GM18502 (cell line): ENCODE data around the gene ATF6.
"Not testable (repeated sequence)": the region's sequence is repeated elsewhere in the genome, so short reads cannot be mapped to it uniquely, and the experiment has no call there.

Source experiments
- ATAC-seq: cut with Tn5 transposase; IDR thresholded peaks from one replicate; pipeline ENCODE4 v1.9.1; 2021; ENCODE audit warnings: mild to moderate bottlenecking; ENCODE audit not compliant: unreplicated experiment, poor library complexity

The ATF6 gene, protein sequence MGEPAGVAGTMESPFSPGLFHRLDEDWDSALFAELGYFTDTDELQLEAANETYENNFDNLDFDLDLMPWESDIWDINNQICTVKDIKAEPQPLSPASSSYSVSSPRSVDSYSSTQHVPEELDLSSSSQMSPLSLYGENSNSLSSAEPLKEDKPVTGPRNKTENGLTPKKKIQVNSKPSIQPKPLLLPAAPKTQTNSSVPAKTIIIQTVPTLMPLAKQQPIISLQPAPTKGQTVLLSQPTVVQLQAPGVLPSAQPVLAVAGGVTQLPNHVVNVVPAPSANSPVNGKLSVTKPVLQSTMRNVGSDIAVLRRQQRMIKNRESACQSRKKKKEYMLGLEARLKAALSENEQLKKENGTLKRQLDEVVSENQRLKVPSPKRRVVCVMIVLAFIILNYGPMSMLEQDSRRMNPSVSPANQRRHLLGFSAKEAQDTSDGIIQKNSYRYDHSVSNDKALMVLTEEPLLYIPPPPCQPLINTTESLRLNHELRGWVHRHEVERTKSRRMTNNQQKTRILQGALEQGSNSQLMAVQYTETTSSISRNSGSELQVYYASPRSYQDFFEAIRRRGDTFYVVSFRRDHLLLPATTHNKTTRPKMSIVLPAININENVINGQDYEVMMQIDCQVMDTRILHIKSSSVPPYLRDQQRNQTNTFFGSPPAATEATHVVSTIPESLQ

DNA sequence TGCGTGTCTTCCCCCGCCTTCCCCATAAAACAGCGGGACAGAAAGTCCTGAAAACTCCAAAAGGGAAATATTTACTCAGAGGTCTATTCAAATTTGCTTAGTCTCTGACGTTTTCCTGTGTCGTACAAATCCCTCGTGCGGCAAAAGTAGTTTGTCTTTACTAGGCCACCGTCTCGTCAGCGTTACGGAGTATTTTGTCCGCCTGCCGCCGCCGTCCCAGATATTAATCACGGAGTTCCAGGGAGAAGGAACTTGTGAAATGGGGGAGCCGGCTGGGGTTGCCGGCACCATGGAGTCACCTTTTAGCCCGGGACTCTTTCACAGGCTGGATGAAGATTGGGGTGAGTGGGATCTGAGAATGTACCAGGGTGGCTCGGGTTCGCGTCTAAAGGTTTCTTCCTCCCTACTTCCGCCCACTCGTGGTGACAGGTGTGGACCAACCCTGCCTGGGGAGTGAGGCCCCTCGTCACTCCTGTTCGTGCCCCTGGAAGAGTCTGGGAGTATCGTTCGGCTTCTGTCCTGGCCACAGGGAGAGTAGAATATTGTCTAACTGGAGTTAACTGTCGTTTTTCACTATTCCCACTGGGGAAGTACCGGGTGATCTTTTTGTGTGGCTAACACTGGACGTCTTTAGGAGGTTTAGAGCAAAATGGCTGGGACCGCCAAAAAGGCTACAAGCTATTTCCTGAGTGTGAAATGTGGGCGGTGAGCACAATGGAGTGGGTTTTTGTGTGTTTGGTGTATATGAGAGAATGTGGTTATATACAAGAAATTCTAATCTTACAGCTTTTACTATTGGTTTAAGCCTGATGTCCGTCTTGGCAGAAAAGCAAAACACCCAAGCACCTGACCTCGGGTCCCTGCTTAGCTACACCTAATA, at the start of gene ATF6:
Gene ATF6, plus strand, starts transcription at position 219 of the 880 bp plus-strand sequence. Its CDS starts 41 bp downstream, at position 260.
- ATAC-seq = peak; percentile 66

DNA sequence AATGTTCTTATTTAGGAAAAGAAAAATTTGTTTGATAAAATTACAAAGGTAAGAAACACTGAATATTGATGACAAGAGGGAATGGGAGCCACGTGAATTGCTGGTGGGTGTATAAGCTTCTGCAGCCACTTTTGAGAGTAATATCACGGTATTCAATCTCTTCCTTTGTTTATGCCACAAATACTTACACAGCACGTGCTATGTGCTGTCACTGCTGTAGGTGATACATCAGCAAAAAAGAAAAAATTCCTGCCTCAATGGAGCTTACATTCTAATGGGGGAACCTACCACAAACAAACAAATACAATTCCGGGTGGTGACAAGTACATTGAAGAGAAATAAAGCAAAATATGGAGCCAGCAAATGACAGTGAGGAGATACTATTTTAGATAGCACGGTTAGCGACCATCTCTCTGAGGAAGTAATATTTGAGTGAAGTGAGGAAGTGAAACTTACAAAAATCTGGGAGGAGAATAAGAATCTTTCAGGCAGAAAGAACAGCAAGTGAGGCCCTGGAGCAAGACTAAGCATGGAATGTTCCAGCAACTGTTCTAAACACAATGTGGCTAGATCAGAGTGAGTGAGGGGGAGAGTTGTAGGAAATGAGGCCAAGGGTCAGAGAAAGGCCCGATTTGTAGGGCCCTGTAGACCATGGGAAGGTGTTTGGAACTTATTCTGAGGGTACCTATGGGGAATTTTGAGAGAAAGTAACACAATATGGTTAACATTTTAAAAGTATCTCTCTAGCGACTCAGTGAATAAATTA, 47.4 kb upstream of the ATF6 start:
- ATAC-seq = peak; percentile 72

DNA sequence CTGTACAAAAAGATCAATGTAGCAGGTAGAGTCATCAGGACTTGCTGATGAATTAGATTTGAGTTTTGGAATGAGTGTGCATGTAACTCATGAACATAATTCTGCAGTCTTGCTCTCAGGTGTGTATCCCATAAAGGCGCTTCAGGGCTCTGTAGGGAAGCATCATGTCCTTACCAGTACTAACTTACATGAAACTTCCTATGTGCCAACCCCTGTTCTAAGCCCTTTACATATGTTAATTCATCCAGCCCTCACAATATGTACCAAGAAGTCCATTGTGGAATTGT, 46.9 kb upstream of the ATF6 start:
- peak; percentile 49 for ATAC-seq

DNA sequence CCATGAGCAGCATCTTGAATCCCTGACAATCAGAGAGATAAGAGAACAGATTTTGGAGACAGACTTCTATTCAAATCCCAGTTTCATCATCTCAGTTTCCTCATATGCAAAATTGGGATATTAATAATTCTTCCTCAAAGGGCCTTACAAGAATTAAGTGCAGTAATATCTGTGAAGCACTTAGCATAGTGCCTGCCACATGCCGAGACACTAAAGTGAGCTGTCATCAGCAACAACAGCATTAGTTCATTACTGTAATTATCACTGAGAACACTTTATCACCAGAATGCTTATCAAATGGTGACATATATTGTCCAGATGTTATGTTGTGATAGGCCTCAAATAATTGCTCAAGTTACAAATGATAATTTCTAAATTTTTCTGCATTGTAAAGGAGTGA, 45.7 kb upstream of the ATF6 start:
- ATAC-seq = no peak

DNA sequence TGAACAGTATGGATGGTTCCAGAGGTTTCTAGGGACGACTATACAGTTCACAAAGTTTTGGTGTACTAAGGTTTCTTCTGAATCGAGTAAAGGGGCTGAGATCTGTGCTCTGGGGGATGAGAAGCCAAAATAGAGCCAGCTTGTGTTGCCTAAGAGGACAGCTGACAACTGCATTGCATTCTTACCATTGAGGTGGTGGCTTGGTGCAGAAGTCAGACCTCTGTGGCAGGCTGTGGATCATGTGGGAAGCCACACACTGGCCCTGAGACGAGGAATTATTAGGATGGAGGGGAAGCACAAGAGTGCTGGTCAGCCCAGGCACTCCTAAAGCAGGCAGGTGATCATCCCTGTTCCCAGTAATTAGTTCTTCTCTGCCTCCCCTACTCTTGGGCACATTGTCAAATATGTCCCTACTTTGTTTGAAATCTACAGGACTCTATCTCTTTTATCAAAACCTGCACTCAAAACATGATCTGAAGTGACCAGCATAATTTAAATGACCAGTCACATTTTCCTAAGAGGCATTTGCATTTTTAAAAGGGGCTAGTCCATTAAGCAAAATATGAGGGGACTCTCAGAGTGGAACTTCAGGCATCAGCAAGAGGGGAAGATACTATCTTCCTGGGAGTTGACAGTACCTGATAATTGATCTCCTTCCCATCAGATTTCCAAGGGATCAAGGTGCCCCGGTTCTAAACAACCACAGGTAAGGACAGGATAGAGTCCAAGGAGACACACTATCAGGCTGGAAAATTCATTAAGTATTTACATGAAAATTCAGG, 45.0 kb upstream of the ATF6 start, which contains the start of gene FCRLB:
Gene FCRLB, plus strand, starts transcription at position 589 of the 782 bp plus-strand sequence. CDS start 1,129 bp downstream, outside the sequence.
- no peak for ATAC-seq

DNA sequence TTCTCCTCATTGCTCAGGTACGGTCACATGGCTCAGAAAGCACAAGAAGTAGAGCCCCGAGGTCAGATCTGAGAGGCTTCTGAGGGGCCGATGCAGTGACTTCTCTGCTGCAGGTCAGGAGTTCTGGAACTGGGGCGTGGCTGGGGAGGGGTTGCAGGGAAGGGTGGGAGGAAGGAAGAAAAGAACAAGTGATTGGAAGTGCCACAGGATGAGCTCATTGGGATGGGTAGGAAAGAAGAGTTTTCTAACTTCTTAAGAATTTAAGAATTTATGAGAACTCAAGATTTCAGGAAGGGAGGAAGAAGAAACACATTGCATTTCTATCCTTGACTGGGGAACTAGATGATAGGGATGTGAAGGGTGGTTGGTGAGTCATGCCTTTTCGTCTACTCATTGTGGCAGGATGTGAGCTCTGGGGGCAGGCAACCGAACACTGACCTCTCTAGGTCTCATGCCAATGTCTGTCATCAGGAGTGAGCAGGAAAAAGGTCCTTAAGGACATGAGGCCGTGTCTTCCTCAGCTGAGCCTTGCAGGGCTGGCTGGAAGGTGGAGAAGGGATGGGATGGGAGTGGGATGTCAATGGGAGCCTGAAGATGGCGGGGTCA, 44.3 kb upstream of the ATF6 start:
- ATAC-seq = no peak

DNA sequence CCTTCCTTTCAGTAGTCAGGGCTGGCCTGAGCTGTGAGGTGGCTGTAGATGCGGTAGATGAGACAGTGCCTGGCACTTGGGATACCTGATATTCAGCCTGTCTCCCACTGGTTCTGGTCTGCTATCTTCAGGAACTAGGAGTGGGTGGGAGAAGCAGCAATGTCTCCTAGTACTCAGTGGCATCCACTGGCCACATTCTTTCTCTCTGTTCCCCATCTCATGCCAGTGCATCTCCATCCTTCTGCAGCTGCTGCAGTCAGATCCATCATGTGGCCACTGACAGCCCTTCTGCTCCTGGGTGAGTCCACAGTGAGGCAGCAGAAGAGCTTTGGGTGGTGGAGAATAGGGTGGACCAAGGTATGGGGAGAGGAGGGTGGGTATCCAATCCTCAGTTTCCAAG, 43.7 kb upstream of the ATF6 start:
- ATAC-seq = no peak

DNA sequence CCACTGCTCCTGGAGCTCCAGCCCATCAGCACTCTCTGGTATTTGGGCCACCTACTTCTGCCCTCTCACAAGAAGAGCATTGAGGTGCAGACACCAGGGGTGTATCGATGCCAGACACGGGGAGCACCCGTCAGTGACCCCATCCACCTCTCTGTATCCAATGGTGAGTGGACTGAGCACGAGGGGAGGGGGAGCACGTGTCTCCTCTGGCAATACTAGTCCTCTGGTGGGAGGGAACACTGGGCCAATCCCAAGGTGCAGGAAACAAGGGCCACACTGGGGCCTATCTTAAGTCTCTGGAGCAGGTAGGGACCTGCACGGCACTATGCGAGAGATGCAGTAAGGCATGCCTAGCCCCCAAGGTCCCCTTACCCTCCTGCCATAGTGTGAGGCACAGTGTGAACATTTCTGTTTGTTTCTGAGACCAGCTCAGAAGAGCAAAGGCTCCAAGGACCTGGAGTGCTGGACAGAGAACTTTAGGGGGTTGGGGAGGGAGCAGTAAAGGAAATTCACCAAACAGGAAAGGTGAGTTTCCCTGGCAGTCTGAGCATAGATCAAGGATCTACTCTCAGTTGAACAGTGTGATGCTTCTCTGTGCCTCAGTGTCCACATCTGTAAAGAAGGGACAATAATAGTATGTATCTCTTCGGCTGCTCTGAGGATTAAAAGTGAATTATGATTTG, 42.5 kb upstream of the ATF6 start:
- ATAC-seq = no peak

DNA sequence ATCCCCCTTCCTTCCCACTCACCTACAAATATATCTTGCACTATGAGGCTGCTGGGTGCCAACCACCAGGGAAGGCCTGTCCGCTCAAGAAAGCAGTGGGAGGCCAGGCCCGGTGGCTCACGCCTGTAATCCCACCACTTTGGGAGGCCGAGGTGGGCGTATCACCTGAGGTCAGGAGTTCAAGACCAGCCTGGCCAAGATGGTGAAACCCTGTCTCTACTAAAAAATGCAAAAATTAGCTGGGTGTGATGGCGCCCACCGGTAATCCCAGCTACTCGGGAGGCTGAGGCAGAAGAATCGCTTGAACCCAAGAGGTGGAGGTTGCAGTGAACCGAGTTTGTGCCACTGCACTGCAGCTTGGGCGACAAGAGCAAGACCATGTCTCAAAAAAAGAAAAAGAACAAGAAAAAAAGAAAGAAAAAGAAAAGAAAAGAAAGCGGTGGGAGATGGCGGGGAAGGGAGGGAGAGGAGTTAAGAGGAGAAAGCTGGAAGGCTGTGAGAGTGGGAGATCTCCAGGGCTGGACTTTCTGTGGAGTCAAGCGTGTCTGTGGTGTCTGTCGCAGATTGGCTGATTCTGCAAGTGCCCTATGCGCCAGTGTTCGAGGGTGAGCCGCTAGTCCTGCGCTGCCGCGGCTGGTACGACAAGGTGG, 40.7 kb upstream of the ATF6 start:
- not testable (repeated sequence) for ATAC-seq

DNA sequence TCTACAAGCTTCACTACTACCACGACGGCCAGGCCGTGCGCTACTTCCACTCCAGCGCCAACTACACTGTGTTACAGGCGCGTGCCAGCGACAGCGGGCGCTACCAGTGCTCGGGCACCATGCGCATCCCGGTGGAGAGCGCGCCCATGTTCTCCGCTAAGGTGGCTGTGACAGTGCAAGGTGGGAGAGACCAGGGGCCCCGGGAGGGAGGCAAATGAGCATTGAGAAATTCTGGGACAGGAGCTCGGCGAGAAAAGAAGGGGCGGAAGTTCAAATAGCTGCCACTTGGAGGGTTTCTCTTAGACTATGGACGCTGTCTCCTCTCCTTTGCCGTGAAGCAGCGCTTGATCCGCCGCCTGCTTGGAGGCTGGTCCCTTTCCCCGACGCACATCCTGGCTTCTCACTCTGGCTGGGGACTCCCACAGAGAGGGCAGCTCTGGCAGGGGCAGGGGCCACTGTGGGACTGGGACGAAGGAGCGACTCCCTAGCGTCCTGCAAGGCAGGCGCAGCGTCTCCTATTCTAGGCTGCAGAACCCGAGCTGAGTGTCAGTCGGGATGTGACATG, 40.1 kb upstream of the ATF6 start:
- ATAC-seq = peak; percentile 17

DNA sequence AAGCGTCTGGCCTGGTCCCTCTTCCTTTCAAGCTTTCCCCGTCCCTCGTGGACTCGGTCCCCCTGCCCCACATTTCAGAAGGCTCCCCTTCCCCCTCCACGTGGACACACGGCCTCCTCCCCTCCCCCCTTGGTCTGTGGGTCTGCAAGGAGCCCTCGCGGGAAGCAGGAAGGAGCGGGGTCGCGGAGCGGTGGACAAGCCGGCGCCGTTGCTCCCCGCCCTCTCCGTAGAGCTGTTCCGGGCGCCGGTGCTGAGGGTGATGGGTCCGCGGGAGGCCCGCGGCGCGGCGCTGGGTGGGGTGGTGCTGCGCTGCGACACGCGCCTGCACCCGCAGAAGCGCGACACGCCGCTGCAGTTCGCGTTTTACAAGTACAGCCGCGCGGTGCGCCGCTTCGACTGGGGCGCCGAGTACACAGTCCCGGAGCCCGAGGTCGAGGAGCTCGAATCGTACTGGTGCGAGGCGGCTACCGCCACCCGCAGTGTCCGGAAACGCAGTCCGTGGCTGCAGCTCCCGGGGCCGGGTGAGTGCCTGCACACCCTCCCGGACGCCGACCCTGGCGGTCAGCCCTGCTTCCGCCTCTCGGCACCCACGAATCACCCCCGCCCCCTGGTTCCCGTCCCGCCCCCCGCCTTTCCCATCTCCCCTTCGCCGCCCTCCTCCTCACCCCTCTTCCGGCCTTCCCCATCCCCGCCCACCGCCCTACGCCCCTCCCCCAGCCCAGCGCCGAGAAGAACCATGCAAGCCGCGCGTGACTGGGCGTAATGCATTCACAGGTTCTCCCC, 39.5 kb upstream of the ATF6 start:
- peak; percentile 60 for ATAC-seq

DNA sequence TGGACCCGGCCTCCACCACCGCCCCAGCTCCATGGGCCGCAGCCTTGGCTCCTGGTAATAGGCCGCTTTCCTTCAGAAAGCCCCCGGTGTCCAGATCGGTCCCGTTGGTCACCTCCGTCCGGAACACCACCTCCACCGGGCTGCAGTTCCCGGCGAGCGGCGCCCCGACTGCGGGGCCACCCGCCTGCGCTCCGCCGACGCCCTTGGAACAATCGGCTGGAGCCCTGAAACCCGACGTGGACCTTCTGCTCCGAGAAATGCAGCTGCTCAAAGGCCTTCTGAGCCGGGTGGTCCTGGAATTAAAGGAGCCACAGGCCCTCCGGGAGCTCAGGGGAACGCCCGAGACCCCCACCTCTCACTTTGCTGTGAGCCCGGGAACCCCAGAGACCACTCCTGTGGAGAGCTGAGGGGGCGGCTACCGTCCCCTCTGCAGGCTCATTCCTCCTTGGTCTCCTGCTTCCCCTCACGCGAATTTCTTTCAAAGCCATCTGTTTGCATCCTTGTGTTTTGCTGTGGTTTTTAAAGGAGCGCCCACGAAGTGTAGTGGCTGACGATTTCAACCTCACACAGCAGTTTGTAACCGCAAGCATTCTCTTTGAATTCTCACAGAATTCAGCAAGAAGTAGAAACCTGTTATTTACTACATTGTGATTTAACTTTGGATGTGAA, 38.7 kb upstream of the ATF6 start:
- ATAC-seq = no peak

DNA sequence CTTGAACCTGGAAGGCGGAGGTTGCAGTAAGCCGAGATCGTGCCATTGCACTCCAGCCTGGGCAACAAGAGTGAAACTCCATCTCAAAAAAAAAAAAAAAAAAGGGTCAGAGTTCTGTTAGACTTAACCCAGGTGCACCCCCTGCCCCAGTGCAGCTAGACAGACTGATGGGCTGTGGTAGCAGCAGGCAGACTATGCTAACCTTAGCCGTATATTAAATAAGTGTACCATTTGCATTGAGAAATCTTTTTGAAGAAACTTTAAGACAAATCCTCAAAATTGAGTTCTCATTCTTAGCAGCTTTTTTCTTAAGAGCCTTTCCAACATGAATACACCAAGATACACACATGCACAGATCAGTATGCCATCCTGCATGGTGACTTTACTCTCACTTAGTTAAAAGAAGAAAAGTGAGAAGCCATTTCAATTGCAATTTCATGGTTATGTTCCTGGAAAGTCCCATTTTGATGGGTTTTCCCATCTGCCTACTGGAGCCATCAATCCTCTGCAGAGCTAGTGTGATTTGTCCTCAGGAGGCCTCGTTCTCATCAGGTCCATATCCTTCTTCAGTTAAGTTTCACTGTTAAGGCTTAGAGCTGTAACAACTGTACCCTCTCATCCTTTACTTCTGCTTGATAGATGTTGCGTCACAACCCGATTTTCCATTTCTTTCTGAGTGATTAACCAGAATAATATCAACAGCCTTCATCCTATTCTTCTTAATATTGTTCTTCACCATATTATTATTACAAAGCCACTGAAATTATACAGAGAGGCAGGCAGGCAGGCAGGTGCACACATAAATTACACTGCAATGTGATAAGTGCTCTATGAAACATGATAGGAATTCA, 37.5 kb upstream of the ATF6 start:
- no peak for ATAC-seq

DNA sequence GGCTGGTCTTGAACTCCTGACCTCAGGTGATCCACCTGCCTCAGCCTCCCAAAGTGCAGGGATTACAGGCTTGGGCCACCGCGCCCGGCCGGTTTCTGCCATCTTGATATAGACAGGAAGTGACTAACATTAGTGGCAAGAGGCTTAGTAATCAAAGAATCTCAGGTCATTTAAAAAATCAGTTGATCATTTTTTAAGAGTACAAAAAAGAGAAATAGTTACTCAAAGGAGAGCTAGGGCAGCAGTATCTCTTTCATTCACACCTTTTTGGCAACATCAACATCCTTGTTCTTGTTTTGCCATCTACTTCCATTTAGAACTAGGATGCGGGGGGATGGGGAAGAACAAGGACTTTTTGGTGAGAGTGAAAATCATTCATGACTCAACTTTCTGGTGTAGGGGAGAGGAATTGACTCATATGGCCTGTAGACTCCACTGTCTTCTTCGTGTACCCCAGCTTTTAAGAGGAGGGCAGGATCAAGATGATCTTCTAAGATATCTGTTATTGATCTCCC, 36.0 kb upstream of the ATF6 start:
- no peak for ATAC-seq

DNA sequence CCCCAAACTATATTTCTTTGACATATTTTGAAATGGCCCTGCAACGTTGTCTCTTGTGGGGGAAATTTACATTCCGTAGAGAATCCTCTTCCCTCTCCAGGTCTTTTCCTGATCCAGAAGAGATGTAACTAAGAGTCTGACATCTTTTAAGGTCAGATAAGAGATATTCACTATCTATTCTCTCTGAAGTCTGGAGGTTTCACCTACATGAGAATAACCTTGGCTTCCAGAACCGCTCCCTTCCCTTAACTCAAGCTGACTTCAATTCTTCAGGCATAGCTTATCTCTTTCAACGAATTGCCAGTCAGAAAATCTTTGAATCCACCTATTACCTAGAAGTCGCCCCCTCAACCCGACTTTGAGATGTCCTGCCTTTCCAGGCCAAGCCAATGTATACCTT, 34.9 kb upstream of the ATF6 start:
- no peak for ATAC-seq
